Right hindlimb (tissue), 1 donor: ENCODE data around the gene THRAP3.
"Not testable (repeated sequence)": the region's sequence is repeated elsewhere in the genome, so short reads cannot be mapped to it uniquely, and the experiment has no call there.

ENCODE experiments used
- DNase-seq: peaks from one replicate; pipeline ENCODE4 v3.0.0-alpha.2; 2018

THRAP3 gene

GRCh38 chr1:36206323-36206858, 17.9 kb upstream of the THRAP3 start:
- no peak for DNase-seq

DNA sequence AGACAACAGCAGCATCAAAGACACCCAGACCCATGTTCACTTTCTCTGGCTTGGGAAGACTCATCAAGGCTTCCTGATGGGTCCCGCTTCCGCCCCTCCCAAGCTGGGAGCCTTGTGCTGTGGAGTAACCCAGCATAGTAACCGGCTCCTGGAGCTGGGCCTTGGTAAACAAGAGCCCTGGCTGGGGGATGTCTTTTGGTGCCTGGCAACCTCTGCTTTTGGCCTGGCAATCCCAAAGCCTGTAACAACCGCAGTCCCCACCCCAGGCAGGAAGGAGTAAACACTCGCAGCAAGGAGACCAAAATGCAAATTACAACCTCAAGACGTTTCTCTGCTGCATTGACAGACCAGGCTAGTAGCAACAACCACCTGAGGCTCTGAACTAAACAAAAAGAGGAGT, 16.9 kb upstream of the THRAP3 start:
- peak; percentile 75 for DNase-seq

DNA sequence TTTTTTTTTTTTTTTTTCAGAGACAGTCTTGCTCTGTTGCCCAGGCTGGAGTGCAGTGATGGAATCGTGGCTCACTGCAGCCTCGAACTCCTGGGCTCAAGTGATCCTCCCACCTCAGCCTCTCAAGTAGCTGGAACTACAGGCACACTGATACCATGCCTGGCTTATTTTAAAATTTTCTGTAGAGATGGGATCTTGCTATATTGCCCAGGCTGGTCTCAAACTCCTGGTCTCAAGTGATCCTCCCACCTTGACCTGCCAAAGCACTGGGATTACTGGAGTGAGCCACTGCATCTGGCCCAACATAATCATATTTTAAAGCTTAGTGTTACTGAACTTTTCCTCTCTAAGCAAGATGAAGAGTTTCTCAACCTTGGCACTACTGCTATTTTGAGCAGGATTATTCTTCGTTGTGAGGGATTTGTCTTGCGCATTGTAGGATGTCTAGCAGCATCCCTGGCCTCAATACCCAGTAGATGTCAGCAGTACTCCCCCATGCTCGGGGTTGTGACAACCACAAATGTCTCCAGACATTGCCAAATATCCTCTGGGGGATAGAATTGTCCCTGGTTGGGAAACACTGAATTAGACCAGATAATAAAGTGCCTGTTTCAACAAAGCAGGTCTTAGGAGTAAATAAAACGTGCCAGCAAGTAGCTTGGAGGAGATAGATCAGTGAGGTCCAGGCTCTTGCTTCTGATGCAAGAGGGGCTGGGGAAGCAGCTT, 15.1 kb upstream of the THRAP3 start:
- no peak for DNase-seq

DNA sequence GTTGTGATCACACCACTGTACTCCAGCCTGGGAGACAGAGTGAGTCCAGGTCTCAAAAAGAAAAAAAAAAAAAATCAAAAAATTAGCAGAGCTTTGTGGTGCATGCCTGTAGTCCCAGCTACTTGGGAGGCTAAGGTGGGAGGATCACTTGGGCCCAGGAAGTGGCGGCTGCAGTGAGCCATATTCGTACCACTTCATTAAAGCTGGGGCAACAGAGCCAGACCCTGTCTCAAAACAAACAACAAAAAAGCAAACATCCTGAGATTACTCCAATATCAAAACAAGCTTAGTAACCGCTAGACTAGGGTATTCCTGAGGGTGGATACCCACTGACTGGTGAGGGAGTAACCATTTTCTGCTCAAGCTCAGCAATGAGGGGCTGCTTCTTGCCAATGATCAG, 12.9 kb upstream of the THRAP3 start:
- DNase-seq, result no peak

DNA sequence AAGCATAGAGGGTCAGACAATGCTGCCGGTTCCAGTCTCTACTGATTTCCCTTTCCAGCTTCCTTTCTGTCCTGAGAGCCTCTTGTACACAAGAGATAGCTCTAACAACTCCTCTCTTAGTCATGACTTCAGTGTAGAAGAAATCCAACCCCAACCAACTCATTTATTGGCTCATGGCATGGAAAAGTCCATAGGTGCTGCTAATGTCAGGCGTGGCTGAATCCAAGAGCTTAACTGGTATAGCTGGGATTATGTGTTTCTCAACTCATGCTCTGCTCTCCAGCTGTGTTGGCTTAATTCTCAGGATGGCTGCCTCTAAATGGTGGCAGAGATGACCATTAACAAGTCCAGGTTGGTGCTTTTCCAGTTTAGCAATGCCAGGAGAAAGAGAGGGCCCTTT, 12.4 kb upstream of the THRAP3 start:
- no peak for DNase-seq

- DNase-seq, result no peak
These were observed 11.5 kb upstream of the THRAP3 start for GRCh38 chr1:36212782-36213181.

GRCh38 chr1:36217670-36218069, 6.6 kb upstream of the THRAP3 start:
- DNase-seq, result no peak

GRCh38 chr1:36221901-36222300, 2.3 kb upstream of the THRAP3 start:
- DNase-seq, result not testable (repeated sequence)

DNA sequence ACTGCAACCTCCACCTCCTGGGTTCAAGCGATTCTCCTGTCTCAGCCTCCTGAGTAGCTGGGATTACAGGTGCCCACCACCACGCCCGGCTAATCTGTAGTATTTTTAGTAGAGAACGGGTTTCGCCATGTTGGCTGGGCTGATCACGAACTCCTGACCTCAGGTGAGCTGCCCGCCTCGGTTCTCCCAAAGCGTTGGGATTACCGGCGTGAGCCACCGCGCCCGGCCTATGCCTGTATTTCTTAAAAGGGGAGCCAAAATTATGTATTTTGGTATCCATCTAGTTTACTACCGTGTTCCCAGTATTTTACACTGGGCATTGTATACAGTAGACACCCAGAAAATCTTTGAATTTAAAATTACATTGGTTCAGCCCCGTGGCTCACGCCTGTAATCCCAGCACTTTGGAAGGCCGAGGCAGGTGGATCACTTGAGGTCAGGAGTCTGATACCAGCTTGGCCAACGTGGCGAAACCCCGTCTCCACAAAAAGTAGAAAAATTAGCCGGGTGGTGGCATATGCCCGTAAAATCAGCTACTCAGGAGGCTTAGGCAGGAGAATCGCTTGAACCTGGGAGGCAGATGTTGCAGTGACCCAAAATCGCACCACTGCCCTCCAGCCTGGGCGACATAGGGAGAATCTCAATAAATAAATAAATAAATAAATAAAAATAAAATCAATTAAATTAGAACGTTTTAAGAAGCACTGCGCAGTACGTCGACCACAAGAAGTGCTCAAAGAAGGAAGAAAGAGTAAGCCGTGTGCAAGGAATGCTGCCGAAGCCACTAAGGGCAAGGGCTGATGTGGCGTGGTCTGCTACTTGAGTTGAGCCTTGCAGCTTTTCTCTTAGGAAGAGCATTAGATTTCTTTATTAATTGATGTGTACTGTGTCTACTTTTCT, 1.5 kb upstream of the THRAP3 start:
- no peak for DNase-seq

- DNase-seq, result no peak
These were observed 755 bp upstream of the THRAP3 start for GRCh38 chr1:36223381-36223995.

DNA sequence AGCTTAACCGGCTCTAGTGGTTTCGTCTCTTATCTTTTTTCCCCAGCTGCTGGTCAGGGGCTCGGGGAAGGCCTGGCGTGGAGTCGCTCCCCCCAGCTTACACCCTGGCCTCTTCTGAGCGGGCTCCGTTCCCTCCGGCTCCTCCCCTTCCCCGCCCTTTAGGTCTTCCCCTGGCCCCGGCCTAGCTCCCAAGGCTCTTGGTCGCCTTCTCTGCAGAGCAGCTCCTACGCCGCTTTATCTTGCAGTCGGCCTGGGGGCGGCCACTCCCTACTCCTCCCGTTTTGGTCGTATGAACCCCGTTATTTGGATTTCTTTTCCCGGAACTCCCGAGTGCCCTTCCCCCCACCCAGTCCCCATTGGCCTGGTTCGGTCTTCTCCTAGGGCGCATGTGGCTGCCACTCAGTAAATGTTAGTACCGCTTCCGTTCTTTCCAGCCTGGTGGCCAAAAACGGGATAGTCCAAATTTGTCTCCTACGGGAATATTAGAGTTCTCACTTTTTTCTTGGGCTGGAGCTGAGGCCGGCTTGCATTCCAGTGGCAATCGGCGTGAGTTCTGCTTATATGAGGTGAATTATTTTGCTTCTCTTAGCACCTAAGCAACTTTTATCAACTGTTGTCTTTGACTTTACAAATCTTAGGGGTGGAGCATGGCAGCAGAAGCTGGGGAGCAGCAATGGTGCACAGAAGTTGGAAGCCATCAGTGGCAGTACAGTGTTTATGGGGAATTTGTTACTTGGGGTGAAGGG, 467 bp downstream of the THRAP3 start:
- DNase-seq, result no peak

GRCh38 chr1:36225283-36225899, 1.1 kb downstream of the THRAP3 start:
- DNase-seq, result no peak

DNA sequence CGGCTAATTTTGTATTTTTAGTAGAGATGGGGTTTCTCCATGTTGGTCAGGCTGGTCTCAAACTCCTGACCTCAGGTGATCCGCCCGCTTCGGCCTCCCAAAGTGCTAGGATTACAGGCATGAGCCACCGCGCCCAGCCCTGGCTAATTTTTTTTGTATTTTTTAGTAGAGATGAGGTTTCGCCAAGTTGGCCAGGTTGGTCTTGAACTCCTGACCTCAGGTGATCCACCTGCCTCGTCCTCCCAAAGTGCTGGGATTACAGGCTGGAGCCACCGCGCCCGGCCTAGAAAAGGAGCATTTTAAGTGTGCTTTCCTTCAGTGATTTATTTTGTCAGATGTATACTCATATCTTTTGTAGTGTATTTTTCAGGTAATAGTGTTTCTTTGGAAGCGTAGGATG, 6.0 kb downstream of the THRAP3 start:
- not testable (repeated sequence) for DNase-seq

- no peak for DNase-seq
These were observed 6.9 kb downstream of the THRAP3 start for GRCh38 chr1:36231191-36231590.

DNA sequence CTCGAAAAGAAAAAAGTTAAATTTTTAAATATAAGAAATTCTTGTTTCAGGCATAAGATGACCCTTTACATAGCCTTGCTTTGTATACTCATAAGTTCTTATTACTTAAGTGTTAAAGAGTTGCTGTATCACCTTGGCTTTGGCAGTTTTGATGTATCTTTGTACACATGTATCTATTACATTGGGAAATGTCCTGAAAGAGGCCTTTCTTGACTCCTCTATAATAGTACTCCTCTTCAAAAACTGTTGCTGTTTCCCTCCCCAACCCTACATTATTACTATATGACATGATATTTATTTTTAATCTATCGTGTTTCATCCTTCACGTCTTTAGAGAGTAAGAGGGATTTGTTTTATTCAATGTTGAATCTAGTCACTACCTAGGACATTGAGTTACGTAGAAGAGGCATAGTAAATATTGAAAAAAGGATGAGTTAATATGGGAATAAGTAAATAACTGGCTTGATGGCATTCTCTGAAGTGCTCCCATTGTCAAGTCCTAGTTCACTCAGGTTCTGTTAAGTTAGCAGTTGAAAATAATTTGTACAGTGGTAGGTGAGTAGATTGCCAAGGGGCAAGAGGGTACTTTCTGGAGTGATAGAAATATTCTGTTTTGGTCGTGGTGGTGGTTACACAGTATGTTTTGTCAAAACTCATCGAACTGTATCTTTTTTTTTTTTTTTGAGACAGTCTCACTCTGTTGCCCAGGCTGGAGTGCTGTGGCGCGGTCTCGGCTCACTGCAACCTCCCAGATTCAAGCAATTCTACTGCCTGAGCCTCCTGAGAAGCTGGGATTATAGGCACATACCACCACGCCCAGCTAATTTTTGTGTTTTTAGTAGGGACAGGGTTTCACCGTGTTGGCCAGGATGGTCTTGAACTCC, 8.2 kb downstream of the THRAP3 start:
- DNase-seq, result no peak

- DNase-seq, result no peak
These were observed 12.1 kb downstream of the THRAP3 start for GRCh38 chr1:36236302-36236701.

DNA sequence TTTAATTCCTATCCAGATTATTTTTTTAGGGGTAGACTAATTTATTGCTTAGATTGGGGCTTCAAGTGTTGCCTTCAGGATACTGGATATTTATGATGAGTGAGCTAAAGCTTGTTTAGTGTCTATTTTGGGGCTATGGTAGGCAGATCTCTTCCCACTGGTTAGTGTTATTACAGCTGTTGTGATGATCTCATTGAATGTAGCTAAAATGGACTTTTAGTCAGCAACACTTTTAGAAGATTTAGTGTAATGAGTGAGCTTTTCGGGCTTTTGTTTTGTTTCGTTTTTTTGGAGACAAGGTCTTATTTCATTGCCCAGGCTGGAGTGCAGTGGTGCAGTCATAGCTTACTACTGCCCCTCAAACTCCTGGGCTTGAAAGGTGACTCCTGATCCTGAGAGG, 14.2 kb downstream of the THRAP3 start:
- DNase-seq, result no peak

- DNase-seq, result no peak
These were observed 15.8 kb downstream of the THRAP3 start for GRCh38 chr1:36239941-36240637.

- no peak for DNase-seq
These were observed 23.3 kb downstream of the THRAP3 start for GRCh38 chr1:36247538-36247937.

DNA sequence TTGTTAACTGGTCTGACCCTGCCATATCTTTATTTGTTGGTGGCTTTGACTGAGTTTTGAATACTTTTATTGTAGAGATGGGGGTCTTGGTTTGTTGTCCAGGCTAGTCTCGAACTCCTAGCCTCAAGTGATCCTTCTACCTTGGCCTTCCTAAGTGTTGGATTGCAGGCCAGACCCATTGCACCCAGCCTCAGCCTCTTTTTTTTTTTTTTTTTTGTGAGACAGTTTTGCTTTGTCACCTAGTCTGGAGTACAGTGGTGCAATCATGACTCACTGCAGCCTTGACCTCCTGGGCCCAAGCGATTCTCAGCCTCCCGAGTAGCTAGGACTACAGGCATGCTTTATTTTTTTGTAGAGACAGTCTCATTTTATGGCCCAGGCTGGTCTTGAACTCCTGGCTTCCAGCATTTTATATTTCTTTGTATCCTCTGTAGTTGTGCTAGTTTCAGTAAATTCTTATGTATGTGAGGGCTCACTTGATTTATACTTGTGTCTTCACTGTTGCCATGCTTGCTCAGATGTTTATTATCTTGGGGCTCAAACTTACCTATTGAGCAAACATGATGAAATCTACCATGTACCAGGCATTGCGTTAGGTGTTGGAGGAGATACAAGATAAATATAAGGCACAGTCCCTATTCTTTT, 24.1 kb downstream of the THRAP3 start:
- no peak for DNase-seq
